GM18909 (cell line): ENCODE results near the gene SH2B2.

ENCODE experiments used
- ATAC-seq: cut with Tn5 transposase; IDR thresholded peaks from one replicate; pipeline ENCODE4 v1.9.1; 2021; ENCODE audit warnings: mild to moderate bottlenecking; ENCODE audit not compliant: unreplicated experiment, poor library complexity

SH2B2 gene

DNA sequence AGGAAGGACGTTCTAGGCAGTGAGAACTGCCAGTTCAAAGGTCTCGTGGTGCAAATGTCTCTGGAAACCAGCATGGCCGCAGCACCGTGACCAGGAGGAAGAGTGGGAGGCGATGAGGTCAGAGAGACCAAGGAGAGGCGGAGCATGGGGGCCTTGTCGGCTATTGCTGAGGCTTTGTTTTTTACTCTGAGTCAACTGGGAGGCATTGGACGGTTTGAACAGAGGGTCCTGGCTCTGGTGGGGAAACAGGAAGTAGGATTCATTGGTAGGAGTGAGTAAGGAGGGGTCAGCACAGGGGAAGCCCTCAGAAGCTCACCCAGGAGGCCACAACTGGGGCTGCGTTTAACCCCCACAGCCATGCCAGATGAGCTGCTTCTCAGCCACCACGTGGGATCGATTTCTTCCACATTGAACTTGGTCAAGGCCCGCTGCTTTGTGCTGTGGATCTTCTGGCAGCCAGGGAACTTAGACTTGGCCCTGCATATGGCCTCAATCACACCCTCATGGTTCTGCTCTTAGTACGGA, 22.2 kb upstream of the SH2B2 start:
- ATAC-seq: no peak

DNA sequence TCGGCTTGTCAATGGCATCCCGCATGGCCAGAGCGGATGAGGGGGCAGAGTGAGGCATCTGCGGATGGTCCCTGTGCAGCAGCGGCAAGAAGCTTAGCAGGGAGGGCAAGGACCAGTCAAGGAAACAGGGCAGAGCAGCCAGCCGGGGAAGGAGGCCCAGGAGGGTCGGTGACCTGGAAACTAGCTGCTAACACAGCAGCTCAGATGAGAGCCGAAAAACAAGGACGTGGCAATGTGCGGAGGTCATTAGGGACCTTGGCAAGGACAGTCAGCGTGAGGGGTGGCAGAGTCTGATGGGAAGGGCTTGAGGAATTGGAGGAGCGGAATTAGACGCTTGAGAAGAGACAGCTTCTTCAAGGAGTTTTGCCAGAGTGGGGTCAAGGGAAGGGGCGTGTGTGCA, 20.1 kb upstream of the SH2B2 start:
- ATAC-seq: no peak

DNA sequence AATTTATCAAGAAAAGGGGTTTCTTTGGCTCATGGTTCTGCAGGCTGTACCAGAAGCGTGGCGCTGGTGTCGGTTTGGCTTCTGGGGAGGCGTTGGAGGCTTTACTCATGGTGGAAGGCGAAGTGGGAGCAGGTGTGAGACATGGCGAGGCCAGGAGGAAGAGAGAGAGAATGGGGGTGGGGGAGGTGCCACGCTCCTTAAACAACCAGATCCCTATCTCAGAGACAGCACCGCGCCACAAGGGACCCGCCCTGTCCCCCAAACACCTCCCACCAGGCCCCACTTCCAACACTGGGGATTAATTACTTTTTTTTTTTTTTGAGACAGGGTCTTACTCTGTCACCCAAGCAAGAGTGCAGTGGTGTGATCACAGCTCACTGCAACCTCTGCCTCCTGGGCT, 18.0 kb upstream of the SH2B2 start:
- ATAC-seq: no peak

DNA sequence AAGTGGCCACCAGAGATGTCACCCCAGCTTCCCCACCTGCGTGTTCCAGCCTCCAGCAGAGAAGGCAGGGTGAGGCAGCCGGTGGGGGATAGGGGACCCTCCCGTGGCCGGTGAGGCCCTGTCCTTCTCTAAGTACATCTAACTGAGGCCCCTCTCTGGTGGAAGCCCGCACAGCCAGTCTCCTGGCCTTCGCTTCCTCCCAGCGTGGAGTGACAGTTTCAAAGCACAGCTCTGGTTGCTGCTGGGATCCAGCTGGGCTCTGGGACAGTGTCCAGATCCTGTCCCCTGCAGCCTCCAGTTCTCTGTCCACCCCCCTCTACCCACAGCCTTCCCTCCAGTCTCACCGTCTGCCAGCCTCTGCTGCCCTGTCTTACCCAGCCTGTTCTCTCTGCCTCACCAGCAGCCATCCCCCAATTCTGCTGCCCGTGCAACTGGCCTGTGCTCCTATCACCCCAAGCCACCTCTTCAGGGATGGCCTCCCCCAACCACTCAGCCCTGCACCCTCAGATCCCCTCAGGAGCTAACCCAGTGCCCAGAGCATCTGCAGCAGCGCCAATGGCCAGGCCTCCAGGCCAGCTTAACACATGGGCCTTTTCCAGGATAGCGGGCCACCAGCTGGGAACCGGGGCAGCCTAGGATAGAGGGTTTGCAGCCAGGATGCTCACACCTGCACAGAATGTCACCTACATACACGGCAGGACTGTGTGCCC, 16.3 kb upstream of the SH2B2 start:
- ATAC-seq: no peak

DNA sequence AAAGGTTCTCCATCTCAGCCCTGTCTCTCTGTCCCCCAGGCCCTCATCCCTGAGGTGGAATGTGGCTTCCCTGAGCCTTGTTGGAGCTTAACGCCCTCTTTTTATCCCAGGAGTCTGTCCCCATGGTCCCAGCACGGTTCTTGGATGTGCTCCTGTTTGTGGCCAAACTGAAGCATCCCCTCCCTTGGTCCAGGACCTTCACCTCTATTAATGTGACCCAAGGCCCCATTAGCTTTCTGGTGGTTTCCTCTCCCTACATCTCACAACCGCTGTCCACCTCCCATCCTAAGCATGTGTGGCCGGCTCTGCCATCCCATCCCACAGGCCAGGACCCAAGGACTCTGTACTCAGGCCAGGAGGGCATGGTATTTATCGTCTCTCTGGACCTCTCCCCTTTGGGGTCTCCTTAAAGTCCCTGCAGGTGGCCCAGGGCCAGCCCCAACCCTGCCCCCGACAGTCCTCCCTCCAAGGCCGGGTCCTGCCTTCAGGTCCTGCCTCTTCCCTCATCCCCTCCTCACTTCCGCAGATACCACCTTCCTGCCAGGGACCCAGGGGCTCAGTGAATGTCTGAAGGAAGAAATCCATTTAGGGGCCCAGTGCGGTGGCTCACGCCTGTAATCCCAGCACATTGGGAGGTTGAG, 15.4 kb upstream of the SH2B2 start:
- ATAC-seq: no peak

DNA sequence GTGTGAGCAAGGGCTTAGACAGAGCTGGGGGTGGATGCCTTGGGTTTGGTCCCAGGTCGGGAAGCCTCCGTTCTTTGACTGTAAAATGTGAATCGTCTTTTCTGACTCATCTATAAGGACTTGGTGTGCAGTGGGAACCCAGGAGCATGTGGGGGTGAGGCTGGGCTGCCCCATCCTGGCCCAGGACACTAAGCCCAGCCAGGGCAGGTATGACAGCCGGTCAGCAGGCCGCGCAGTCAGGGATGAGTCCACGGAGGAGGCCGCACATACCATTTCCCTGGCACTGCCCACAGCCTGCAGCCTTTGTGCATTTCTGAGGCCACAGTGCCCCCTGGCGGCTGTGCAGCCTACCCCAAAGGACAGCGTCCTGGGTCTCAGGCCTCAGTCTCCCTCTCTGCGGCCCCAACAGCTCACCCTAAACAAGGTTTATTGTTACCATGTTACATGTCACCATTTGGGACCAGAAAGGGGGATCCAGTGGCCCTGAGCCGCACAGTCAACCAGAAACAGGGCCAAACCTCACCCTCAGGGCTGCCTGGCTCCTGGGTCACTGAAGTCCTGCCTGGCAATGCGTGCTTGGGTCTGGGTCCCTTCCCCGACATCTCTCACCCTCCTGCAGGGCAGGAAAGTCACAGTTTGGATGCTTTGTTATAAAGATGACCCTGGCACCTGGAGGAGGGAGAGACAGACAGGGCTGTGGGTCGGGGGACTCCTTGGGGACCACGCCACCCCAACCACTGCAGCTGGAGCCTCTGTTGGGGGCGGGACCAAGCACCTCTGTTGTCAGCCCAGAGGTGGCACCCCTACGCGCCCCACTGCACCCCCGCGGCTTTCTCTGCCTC, 14.4 kb upstream of the SH2B2 start:
- ATAC-seq: no peak

DNA sequence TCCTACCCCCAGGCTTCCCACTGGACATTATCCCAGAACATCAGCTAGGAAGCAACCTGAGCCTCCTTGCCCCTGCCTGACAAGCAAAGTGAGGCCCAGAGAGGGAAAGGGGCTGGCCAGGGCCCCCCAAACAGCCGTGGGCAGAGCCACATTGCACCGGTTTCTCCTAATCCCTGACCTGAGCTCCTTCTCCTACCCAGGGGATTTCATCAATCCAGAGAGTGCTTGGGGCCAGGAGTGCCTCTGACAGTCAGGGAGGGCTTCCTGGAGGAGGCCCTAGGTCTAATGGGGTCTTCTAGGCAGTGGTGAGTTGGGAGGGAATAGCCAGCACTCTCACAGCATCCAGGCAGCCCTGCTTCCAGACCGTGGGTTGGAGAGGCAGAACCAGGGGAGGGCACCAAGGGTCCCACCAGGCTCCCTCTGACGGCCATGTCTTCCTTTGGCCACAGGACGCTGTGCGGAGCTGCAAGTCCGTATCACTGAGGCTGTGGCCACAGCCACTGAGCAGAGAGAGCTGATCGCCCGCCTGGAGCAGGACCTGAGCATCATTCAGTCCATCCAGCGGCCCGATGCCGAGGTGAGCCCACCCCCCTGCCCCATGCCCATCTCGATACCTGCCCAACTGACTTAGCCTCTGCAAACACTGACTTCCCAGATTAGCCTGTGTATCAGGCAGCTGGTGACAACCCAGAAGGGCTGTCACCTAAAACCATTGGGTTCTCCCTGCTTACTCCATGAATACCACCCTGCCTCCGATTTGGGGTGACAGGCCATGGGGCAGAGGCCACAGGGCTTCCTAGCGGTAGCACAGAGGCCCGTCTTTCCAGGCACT, 13.5 kb upstream of the SH2B2 start:
- ATAC-seq: no peak

DNA sequence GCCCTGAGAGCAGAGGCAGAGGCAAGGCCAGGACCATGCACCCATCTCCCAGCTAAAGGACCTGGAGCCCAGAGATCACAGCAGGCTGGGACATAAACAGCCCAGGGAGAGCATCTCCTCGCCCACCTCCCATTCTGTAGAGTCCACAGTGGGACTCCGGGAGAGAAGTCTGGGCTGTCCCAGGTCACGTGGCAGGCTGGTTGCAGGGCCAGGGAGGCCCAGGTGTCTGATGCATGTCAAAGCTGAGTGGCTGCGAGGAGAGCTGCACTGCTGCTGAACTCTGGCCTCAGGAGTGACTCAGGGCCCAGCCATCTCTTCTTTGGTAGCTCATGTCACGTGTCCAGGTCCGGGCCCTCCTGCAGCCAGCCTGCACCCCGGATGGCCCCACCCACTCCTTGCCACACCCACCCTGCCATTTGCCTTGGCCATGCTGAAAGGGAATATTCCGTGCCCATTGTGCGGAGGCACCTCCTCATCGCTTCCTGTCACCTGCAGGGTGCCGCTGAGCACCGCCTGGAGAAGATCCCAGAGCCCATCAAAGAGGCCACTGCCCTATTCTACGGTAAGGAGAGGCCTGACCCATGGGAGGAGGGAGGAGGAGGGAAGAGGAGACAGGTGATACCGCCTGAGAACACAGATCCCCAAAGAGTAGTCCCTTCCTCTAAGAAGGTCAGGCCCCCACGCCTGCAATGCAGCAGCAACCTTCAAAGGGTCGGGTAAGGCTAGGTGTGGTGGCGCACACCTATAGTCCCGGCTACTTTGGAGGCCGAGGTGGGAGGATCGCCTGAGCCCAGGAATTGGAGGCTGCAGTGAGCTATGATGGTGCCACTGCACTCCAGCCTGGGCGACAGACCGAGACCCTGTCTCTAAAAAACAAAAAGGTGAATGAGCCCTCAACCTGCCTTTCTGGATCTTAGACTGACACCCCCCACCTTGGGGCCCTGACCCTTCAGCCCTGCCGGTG, 12.6 kb upstream of the SH2B2 start:
- ATAC-seq: no peak

DNA sequence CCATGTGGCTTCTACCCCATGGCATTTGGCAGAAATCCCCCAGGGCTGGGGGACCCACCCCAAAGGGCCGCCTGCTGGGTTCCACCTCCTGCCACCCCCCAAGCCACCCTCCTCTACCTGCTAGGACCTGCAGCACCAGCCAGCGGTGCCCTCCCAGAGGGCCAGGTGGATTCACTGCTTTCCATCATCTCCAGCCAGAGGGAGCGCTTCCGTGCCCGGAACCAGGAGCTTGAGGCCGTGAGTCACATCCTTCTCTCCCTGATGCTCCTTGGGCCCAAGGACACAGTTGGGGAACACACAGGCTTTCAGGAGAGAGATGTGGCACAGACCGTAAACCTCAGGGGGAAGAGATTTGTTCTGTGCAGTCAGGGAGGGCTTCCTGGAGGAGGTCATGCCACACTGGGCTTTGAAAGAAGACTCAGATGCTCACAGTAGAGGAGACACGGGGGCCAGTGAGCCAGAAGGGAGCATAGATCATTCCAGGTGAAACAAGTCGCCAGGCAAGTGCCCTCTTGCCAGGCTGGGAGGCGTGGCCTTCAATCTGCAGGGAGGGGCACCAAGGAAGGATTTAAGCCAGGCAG, 11.5 kb upstream of the SH2B2 start:
- ATAC-seq: no peak

DNA sequence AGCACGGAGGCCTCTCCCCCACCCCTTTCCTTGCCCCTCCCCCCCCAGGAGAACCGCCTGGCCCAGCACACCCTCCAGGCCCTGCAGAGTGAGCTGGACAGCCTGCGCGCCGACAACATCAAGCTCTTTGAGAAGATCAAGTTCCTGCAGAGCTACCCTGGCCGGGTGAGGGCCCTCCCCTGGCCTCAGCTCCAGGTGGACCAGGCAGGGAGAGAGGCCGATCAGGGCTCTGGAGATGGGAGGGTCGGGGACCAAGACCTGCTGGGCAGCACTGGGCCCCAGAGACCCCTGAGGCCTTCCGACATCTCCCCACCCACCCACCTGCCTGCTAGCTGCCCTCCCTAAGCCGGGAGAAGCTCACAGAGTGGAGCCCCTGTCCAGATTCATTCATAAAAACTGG, 8.8 kb upstream of the SH2B2 start:
- ATAC-seq: no peak

DNA sequence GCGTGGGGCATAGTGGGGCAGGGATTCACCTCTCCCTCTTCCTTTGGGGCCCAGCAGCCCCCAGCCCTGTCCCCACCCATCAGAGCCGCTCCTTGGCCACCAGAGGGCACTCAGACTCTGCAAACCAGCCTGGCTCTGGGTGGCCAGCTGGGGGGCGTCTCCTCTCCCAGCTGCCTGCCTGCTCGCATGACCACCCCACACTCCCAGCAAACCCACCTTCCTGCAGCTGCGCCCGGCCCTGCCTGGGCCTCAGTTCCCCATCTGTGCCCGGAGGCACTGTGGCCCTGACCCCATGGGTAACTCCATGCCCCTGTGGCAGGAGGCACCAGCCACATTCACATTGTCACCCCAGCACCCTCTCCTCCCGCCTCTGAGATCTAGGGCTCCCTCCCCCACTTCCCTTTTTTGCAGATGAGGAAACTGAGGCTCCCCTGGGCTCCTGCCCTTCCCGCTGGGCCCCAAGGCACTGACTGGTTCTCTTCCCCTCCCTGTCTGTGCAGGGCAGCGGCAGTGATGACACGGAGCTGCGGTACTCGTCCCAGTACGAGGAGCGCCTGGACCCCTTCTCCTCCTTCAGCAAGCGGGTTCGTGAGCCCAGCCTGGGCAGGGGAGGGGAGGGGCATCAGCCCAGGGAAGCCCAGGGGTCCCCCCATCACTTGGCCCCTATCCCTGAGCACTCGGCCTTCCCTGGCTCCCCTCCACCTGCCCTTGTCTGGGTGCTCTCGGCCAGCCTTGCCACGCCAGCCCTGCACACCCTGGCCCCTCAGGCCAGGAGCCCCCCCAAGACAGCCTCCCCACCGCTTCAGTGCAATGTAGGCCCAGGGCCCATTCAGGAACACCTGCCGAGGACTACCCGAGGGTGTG, 6.9 kb upstream of the SH2B2 start:
- peak; percentile 71 for ATAC-seq

DNA sequence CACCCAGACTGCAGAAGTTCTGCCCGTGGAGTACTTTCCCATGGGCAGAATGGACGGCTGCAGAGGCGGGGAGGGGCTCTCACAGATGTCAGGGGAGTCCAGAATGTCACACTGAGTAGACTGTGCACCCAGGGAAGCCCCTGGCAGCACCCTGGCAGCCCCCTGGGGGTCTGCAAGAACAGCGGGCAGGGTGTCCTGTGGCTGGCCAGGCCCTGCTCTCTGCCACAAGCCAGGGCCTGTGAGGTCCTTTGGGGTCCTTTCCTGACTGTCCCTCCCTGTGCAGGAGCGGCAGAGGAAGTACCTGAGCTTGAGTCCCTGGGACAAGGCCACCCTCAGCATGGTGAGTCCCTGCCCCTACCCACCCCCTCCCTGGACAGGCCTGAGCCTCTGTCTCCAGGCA, 6.1 kb upstream of the SH2B2 start:
- no peak for ATAC-seq

DNA sequence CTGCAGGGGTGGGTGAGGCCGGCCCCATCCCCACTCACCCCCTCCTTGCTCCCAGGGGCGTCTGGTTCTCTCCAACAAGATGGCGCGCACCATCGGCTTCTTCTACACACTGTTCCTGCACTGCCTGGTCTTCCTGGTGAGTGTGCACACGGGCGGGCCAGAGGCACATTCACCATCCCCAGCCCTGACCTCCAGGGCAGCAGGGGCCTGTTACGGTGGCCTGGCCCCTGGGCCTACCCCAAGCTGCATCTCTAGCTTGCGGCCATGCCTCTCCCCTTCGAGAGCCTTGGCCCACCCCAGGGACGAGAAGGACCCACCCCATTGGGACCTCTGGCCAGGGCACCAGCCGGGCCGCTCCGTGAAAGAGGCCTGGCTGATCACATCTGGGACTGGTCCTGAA, 4.9 kb upstream of the SH2B2 start:
- ATAC-seq: no peak

DNA sequence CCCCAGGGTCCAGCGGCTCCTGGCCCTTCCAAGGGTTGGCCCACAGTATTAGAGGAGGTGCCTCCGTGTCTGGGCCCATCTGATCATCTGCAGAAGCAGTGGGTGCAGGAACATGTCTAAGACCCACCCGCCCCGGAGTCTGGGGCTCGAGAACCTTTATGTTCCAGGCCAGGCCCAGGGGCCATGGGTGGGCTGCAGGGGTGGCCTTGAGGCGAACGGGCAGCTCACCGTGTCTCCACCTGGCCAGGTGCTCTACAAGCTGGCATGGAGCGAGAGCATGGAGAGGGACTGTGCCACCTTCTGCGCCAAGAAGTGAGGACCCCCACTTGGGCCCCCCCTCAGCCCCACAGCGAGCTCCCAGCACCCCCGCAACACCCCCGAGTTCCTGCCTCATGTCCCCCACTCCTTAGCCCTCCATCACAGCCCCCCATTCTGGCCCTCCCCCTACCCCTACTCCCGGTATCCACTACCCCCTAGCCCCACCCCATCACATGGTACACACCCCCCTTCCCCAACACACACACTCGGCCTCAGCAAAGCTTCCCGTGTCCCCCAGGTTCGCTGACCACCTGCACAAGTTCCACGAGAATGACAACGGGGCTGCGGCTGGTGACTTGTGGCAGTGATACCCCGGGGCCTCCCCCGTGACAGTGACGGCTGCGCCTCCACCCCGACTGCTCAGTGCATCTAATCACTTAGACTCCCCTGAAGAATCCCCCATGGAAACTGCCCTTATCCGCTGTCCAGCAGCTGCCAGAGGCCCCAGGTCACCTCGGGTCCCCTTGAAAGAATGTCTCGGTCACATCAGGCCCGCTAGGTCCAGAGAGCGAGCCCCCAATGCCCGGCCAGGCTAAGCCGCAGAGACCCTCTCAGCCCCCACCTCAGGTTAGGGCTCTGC, 4.0 kb upstream of the SH2B2 start:
- no peak for ATAC-seq

DNA sequence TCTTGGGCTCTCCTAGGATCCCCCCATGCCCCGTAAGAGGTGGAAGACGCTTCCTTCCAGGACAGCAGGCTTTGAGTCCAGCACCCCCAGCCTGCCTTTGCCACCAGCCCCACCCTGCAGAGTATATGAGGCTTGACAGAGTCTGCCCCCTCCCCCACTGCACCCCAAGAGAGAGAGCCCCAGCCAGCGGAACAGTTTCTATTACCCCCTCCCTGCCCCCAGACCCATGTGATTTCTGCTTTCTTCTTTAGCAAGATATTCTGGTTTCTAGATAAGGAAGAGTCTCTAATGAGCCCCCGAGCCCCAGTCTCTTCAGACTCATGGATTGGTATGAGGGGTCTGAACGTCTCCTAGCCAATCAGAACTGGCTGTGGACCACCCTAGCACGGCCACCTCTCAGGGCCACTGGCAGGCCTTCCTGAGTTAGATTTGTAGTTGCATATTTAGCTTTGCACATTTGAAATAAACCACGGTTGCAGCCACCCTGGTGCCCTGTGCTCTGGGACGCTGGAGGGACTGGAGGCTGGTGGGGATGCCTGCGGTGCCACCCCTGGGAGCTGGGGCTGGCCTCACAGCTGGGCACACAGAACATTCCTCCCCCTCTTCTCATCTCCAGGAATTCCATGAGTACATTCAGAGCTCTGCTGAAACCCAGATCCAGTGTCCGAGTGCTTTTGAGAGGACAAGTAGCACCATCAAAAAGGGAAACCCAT, 3.0 kb upstream of the SH2B2 start:
- ATAC-seq: no peak

DNA sequence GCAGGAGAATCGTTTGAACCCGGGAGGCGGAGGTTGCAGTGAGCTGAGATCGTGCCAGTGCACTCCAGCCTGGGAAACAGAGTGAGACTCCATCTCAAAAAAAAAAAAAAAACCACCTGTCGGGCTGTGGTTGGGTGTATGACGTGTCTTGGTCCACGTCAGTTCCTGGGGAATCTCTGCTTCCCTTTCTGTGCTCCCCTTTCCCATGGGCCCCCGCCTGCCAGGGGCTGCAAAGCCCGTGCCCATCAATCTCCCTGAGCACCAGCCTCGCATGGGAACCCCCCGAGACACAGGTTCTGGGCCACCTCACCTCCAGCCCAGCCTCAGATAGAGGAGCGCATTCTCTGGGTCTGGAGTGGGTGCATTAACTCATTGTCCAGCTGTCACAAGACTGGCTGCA, 2.3 kb upstream of the SH2B2 start:
- no peak for ATAC-seq
